Activated naive CD4-positive, alpha-beta T cell (primary cell): ENCODE measurements around the gene RTN4R.

ENCODE experiments used
- DNase-seq, 4 experiments: peaks; one replicate each; lab custom pipeline; 2025; lab: John Stamatoyannopoulos, UW

Gene RTN4R

GRCh38 chr22:20216863-20217499, 51.1 kb downstream of the RTN4R start:
- DNase-seq: no peak

DNA sequence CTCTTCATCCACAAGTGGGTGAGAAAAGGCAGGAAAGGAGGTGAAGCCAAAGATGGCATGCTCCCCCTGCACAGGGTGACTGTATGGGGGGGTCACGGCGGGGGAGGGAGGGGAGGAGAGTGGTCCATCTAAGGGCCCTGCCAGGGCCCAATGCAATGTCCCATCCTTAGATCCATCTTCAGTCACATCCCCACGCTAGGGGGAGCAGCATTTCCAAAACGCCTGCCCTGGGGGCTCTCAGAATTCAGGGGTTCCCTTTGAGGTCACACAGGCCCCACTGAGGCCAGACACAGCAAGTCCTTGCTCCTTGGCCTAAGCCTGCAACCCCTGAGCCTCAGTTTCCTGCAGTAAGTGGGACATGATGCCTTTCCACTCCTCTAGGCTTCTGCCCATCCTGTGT, 52.4 kb downstream of the RTN4R start:
- no peak for DNase-seq

DNA sequence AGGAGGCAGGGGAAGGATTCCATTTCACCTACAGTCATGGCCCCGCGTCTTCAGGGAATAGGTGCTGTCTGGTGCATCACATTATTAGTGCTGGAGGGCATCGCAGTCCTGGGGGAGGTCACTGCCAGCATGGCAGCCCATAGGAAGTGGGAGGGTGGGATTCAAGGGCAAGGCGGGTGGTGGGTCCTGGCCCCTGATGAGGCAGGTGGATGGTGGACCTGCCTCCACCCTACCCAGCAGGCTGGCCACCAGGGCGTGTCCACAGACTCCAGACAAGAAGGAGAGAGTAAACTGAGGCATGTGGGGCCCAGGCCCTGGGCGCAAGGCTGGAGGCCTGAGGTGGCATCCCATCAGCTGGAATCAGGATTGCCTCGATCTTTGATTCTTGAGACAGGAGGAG, 53.3 kb downstream of the RTN4R start:
- no peak for DNase-seq

GRCh38 chr22:20213833-20214708, 54.0 kb downstream of the RTN4R start:
- DNase-seq: no peak

DNA sequence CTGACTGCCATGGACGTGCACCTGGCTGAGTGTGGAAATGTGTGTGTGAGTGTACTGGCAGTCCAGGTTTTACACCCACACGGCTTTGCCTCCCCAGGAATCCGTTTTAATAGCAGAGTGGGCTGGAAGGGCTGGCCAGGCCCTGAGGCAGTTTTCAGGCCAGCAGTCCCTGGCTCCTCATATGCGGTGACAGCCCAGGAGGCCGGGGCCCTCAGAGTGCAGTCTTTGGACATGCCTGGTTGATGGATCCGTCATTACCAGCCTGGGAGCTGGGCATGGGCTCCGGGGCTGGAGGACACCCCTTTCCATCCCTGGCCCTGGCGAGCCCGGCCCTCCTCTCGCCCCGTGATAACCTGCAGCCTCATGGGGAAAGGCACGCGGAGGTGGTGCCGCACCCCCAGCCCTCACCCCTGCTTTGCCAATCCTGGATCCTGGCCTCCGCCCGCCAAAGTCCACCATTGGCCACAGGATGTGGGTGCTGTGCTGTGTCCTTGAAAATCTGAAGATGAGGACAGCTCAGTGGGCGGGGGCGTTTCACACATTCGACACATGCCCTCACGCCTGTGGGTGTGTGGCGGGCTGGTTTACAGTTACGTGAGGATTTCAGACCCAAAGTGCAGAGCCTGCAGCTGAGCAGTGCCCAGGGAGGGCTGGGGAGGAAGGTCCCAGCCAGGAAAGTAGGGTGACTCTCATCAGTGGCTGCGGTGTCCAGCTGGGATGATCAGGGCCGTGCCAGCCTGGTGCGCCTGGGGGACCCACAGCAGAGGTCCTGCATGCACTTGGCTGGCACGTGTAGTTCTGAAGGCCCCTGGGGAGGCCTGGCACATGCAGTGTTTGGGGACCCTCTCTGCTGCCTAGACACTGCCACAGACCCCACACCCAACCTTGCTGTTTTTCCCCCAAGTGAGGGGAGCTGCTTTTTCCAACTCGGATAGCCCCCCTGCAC, 55.1 kb downstream of the RTN4R start:
- no peak for DNase-seq

DNA sequence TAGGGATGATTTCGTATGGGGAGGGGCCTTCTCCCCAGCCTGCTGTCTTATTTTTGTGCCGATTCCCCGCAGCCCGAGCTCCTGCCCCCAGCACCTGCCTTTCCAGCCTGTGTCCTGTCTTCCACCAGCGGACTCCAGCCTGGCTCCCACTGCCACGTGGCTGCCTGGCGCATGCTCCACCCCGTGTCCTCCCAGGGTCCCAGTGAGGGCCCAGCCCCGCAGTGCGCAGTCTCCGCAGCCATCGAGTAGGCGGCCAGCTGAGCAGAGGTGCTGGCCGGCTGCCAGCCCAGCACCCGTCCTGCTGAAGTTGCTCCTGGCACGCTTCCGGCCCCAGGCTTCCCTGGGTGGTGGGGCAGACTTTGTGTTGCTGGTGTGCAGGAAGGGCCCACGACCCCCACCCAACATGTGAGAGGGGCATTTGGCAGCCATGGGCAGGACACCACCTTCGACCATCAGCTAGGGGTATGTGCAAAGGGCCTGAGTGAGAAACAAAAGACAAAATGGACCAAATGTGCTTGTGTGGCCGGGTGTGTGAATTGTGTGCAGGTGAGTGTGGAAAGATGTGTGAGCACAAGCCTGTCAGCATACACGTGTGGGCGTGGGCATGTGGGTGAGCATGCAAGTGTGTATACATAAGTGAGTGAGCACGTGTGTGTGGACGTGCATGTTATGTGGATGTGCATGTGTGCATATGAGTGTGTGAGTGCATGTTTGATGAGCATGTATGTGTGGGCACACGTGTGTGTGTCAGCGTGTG, 55.9 kb downstream of the RTN4R start:
- no peak for DNase-seq

DNA sequence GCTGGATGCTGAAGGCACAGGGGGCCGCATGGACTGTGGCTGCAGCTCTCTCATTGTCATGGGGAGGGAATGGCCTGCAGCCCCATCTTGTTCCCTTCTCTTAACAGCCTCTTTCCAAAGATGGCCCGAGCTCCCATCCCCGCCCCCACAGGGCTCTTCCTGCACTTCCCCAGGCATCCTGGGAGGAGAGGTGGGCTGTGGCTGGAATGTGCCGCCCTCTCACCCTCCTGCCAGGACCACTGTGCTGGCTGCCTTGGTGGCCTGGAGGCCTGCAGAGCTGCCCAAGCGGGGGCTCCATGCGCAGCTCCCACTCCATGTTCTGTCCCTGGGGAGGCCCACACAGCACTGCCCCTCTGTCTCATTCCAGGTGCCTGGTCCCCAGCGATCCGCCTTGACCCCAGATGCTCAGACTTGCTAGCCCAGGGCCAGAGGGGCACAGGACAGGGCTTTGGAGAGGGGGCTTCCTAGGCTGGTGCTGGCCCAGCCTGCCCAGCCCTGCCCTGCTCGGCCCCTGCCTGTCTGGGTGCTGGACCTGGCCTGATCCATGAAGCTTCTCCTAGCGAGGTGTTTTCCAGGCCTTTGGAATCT, 56.6 kb downstream of the RTN4R start:
- no peak for DNase-seq

GRCh38 chr22:20210473-20211059, 57.6 kb downstream of the RTN4R start:
- DNase-seq: no peak

- no peak for DNase-seq
Measured at GRCh38 chr22:20209761-20210250, 58.3 kb downstream of the RTN4R start.

DNA sequence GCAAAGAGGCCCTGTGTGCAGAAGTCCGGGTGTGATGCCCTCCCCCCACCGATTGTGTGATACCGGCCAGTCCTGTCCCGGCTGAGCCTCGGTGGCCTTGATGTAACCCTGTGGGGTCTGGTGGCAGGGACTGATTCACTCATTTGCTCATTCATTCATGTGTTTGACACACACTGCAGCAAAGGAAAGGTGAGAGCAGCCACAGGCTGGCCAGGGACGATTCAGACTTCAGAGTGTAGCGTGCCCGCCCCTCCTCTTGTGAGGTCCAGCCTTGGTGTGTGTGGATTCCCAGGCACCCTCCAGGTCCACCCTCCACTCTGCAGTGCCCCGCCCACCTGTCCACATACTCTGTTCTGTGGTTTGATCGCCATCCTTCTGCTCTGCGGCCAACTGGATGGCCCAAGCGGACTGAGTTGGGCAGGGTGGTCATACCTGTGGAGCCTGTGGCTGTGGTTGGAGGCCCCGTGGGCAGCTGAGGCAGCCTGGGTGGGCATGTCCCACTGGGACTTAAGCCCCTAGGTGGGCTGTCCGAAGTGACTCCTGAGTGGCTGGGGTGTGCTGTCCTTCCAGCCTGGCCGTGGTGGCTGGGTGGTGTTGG, 59.3 kb downstream of the RTN4R start:
- DNase-seq: no peak

DNA sequence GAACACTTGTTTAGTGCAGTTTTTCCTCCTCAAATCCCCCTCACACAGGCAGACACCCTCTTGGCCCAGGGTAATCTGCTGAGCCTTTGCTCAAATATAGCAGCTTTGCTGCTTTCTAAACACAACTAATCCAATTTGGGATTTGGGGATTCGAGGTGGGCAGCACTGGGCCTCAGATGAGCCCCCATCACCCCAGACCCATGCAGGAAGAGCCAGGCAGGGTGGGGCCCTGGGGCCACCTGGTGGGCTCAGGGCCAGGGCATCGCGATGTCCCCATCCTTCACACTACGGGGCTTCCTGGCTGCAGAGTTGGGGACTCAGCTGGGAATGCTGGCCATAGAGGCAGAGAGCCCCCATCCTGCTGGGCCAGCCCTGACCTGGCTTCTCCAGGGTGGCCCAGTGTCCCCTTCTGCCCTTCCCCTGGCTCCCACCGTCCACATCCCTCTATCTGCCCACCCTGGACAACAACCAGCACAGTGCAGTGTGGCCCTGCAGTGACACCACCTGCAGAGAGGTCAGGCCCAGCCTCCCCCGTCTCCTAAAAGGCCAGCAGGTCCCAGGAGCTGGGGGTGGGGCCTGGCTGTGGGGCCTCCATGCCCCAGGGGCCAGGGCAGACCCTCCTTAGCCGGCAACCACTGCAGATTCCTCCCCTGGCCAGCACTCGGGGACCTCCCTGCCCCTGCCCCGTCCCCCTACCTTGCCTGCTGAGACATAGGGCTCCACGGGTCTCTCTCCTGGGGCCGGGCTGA, 60.7 kb downstream of the RTN4R start:
- no peak for DNase-seq

GRCh38 chr22:20206709-20207215, 61.4 kb downstream of the RTN4R start:
- no peak for DNase-seq

DNA sequence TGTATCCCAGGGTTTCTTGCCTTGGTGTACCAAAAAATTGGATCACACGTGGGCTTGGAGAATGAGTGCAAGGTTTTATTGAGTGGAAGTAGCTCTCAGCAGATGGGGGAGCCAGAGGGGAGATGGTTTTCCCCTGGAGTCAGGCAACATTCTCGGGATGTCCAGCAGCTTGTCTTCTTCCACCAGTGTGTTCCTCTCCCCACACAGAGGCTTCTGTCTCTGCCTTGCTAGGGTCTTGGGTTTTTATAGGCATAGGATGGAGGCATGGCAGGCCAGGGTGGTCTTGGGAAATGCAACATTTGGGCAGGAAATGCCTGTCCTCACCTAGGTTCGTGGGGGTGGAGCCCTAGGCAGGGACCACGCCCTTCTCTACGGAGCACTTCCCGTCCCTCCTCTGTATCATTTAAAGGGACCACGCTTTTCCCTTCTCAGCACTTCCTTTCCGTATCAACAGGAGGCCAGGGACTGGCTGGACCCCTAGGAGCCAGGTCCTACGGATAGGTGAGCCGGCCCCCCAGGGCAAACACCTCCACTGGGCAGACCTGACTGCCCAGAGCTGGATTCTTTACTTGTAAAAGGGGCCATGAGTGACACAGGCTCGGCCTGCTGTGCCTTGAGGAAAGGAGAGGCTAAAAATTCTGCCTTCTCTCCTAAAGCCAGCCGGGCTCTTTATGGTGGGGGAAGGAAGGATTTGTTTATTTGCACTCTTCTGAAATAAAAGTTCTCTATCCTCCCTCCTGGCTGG, 62.0 kb downstream of the RTN4R start:
- DNase-seq: peak in 3 of 4 experiments; percentile 22 to 52 (median 35)

GRCh38 chr22:20205464-20205963, 62.6 kb downstream of the RTN4R start:
- no peak for DNase-seq

- DNase-seq: no peak
Measured at GRCh38 chr22:20204806-20205205, 63.3 kb downstream of the RTN4R start.

- DNase-seq: no peak
Measured at GRCh38 chr22:20204311-20204710, 63.8 kb downstream of the RTN4R start.

DNA sequence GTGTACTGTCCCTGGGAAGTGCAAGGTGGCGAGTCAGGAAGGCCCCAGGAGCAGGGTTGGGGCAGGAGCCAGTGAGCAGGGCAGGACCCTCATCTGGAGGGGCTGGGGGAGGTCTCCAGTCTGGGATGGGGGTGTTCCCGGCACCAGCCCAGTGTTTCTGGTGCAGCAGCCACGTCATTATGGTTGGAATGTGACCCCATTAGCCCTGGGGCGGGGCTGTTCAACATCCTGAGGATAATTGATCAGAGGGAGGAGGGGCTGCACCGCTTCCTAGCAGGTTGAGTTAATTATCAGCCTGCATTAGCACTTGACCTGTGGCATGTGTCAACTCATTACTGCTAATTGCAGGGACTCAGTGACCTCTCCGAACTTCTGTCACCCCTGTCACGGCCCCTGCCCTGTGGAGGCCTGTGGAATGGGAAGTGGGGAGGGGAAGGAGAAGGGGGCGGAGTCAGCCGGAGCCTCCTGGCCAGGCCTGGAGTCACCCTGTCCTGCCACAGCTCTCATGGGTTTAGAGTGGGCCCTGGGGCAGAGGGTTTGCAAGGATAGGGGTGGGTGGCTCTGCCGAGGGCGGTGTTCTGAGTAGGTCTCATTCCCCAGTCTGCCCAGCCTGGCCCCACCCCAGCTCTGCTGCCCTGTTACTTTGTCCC, 64.4 kb downstream of the RTN4R start:
- no peak for DNase-seq

DNA sequence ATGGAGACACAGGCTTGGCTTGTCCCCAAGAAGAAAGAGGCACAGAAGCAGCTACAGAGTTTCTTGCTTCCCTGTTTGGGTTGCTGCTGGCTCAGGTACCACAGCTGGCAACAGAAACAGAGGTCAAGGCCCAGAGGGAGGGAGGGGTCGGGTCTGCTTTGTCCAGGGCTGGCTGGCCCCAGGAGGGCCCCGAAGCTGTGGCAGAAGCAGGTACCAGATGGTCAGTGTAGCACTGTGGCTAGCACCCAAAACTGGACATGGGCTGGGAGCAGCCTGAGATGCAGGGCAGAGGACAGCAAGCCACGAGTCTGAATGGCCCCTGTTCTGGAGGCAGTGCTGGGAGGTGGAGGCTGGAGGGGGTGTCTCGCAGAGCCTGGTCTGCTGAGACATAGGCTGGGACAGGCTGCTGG, 65.0 kb downstream of the RTN4R start:
- DNase-seq: no peak
